NK-92 (cell line): ENCODE measurements around the gene MXD3.
"Not testable (repeated sequence)": the region's sequence is repeated elsewhere in the genome, so short reads cannot be mapped to it uniquely, and the experiment has no call there.

Source experiments
- DNase-seq: peaks from one replicate; lab custom pipeline; 2025; ENCODE audit not compliant: unreplicated experiment; lab: John Stamatoyannopoulos, UW

Gene MXD3

GRCh38 chr5:177343777-177344176 is 32.1 kb upstream of the MXD3 start:
- no peak for DNase-seq

GRCh38 chr5:177343000-177343399 is 31.3 kb upstream of the MXD3 start:
- not testable (repeated sequence) for DNase-seq

- no peak for DNase-seq
Measured at GRCh38 chr5:177339107-177339638, 27.5 kb upstream of the MXD3 start.

GRCh38 chr5:177338251-177339106 is 26.8 kb upstream of the MXD3 start:
- DNase-seq: no peak

GRCh38 chr5:177336603-177337494 is 25.2 kb upstream of the MXD3 start:
- DNase-seq: no peak

GRCh38 chr5:177336112-177336511 is 24.4 kb upstream of the MXD3 start:
- DNase-seq: no peak

GRCh38 chr5:177335701-177336065 is 24.0 kb upstream of the MXD3 start:
- DNase-seq: no peak

GRCh38 chr5:177334781-177335700 is 23.3 kb upstream of the MXD3 start:
- DNase-seq: no peak

- no peak for DNase-seq
Measured at GRCh38 chr5:177334155-177334551, 22.5 kb upstream of the MXD3 start.

- no peak for DNase-seq
Measured at GRCh38 chr5:177333420-177334154, 21.9 kb upstream of the MXD3 start.

GRCh38 chr5:177332896-177333260 is 21.2 kb upstream of the MXD3 start:
- DNase-seq: no peak

- no peak for DNase-seq
Measured at GRCh38 chr5:177332031-177332895, 20.6 kb upstream of the MXD3 start.

- no peak for DNase-seq
Measured at GRCh38 chr5:177330991-177331842, 19.5 kb upstream of the MXD3 start.

GRCh38 chr5:177329883-177330282 is 18.2 kb upstream of the MXD3 start:
- no peak for DNase-seq

GRCh38 chr5:177328545-177329231 is 17.0 kb upstream of the MXD3 start:
- no peak for DNase-seq

- no peak for DNase-seq
Measured at GRCh38 chr5:177327539-177328522, 16.1 kb upstream of the MXD3 start.
